NCI-H1105 (cell line): ENCODE results near the gene LHPP.

Source experiments
- DNase-seq: peaks from one replicate; lab custom pipeline; 2025; lab: John Stamatoyannopoulos, UW

Gene LHPP

GRCh38 chr10:124470544-124471434 is 9.2 kb downstream of the LHPP start:
- DNase-seq, result no peak

- no peak for DNase-seq
These were observed 10.4 kb downstream of the LHPP start for GRCh38 chr10:124472071-124472470.

GRCh38 chr10:124473070-124473469 is 11.4 kb downstream of the LHPP start:
- DNase-seq, result no peak

- DNase-seq, result no peak
These were observed 13.0 kb downstream of the LHPP start for GRCh38 chr10:124474514-124475070.

- DNase-seq, result no peak
These were observed 14.6 kb downstream of the LHPP start for GRCh38 chr10:124476043-124476725.

- DNase-seq, result no peak
These were observed 16.2 kb downstream of the LHPP start for GRCh38 chr10:124477614-124478363.

GRCh38 chr10:124478515-124478914 is 16.9 kb downstream of the LHPP start:
- DNase-seq, result no peak

- no peak for DNase-seq
These were observed 19.2 kb downstream of the LHPP start for GRCh38 chr10:124480860-124481259.

GRCh38 chr10:124481717-124482116 is 20.1 kb downstream of the LHPP start:
- no peak for DNase-seq

- no peak for DNase-seq
These were observed 20.7 kb downstream of the LHPP start for GRCh38 chr10:124482236-124482800.

- DNase-seq, result no peak
These were observed 21.3 kb downstream of the LHPP start for GRCh38 chr10:124482876-124483275.

- no peak for DNase-seq
These were observed 22.4 kb downstream of the LHPP start for GRCh38 chr10:124484031-124484430.

GRCh38 chr10:124484661-124485060 is 23.0 kb downstream of the LHPP start:
- no peak for DNase-seq

- no peak for DNase-seq
These were observed 25.0 kb downstream of the LHPP start for GRCh38 chr10:124486635-124487034.

- no peak for DNase-seq
These were observed 29.5 kb downstream of the LHPP start for GRCh38 chr10:124491105-124491504.

- DNase-seq, result no peak
These were observed 30.6 kb downstream of the LHPP start for GRCh38 chr10:124492266-124492665.

- peak; percentile 12 for DNase-seq
These were observed 31.7 kb downstream of the LHPP start for GRCh38 chr10:124493214-124493882.

GRCh38 chr10:124494046-124494807 is 32.6 kb downstream of the LHPP start:
- DNase-seq, result no peak

GRCh38 chr10:124495162-124495561 is 33.5 kb downstream of the LHPP start:
- DNase-seq, result no peak

GRCh38 chr10:124495725-124496124 is 34.1 kb downstream of the LHPP start:
- DNase-seq, result no peak

GRCh38 chr10:124496150-124496549 is 34.5 kb downstream of the LHPP start:
- no peak for DNase-seq
